SU-DHL-6 (cell line): Measurements from ENCODE around the gene ABCD2.

Source experiments
- EZH2phosphoT487 ChIP-seq: fragments of 200-600 bp; sonication (generic), shearing (Covaris generic); conservative IDR thresholded peaks from 2 replicates; pipeline ENCODE4 v1.6.1; 2018; ENCODE audit warnings: mild to moderate bottlenecking, antibody characterized with exemption, low read length, moderate library complexity, mixed read lengths
- TF ChIP-seq, protein P1 (sequence below): fragments of 200-600 bp; sonication (generic); IDR thresholded peaks from one replicate; pipeline ENCODE4 v1.5.1; 2017; ENCODE audit warnings: antibody characterized with exemption, mild to moderate bottlenecking, low read length, moderate library complexity; ENCODE audit not compliant: insufficient read depth, poor library complexity, severe bottlenecking

DNA sequence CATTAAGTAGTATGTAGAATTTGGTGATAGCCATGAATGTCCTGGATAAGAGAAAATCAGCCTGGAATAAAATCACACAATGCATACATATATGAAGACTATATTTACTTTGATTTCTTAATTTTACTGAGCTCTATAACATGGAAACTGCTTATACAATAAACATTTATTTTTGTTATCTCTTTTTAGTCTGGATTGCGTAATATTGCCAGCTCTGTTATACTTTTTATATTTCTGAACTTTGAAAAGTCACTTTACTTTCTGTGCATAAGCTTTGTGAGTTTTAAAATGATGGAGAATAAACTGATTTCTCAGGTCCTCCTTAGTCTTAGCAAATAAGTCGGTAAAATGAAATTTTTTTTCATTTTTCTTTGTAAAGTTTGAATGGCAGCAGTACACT, 19.2 kb upstream of the ABCD2 start:
- TF ChIP-seq, protein P1, sequence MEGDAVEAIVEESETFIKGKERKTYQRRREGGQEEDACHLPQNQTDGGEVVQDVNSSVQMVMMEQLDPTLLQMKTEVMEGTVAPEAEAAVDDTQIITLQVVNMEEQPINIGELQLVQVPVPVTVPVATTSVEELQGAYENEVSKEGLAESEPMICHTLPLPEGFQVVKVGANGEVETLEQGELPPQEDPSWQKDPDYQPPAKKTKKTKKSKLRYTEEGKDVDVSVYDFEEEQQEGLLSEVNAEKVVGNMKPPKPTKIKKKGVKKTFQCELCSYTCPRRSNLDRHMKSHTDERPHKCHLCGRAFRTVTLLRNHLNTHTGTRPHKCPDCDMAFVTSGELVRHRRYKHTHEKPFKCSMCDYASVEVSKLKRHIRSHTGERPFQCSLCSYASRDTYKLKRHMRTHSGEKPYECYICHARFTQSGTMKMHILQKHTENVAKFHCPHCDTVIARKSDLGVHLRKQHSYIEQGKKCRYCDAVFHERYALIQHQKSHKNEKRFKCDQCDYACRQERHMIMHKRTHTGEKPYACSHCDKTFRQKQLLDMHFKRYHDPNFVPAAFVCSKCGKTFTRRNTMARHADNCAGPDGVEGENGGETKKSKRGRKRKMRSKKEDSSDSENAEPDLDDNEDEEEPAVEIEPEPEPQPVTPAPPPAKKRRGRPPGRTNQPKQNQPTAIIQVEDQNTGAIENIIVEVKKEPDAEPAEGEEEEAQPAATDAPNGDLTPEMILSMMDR, result no peak
- no peak for TF ChIP-seq EZH2phosphoT487
